GM18505 (cell line): ENCODE results near the gene KLHL22.
"Not testable (repeated sequence)": the region's sequence is repeated elsewhere in the genome, so short reads cannot be mapped to it uniquely, and the experiment has no call there.

Experiments
- ATAC-seq: cut with Tn5 transposase; IDR thresholded peaks from one replicate; pipeline ENCODE4 v1.9.1; 2021; ENCODE audit not compliant: unreplicated experiment
- POLR2A ChIP-seq: IDR thresholded peaks from 4 replicates; pipeline ENCODE4 v1.6.1; 2011; ENCODE audit warnings: borderline replicate concordance; ENCODE audit not compliant: insufficient read depth, insufficient read length; ENCODE audit errors: extremely low read depth

The KLHL22 gene

DNA sequence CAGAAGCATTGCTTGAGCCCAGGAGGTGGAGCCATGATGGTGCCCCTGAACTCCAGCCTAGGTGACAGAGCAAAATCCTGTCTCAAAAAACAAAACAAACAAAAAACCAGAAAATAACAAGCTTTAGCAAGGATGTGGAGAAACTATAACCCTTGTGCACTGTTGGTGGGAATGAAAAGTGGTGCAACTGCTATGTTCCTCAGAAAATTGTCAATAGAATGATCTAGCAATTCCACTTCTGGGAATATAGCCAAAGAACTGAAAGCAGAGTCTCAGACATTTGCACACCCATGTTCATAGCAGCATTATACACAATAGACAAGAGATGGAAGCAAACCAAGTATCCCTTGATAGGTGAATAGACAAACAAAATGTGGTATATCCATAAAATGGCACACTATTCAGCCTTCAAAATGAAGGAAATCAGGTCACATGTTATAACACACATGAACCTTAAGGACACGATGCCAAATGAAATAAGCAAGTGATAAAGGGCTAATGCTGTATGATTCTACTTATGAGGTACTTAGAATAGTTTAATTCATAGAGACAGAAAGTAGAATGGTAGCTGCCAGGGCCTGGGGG, 15.9 kb downstream of the KLHL22 start:
- TF ChIP-seq POLR2A = no peak
- no peak for ATAC-seq

DNA sequence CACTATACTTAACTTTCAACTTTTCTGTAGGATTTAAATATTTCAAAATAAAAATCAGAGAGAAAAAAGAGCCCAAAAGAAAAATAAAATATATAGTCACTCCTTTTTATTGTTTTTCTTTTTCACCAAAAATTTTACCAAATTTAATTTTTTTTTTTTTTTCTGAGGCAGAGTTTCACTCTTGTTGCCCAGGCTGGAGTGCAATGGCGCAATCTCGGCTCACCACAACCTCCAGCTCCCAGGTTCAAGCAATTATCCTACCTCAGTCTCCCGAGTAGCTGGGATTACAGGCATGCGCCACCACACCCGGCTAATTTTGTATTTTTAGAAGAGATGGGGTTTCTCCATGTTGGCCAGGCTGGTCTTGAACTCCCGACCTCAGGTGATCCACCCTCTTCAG, 17.5 kb downstream of the KLHL22 start:
- ATAC-seq = not testable (repeated sequence)

DNA sequence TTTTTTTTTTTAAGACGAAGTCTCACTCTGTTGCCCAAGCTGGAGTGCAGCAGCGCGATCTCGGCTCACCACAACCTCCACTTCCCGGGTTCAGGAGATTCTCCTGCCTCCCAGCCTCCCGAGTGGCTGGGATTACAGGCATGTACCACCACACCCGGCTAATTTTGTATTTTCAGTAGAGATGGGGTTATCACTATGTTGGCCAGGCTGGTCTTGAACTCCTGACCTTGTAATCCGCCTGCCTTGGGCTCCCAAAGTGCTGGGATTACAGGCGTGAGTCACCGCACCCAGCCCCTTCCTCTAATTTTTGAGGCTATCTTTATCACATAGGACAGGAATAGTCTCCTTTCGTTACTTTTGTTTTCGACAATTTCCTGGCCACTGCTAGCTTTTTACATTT, 20.0 kb downstream of the KLHL22 start:
- ATAC-seq = not testable (repeated sequence)

DNA sequence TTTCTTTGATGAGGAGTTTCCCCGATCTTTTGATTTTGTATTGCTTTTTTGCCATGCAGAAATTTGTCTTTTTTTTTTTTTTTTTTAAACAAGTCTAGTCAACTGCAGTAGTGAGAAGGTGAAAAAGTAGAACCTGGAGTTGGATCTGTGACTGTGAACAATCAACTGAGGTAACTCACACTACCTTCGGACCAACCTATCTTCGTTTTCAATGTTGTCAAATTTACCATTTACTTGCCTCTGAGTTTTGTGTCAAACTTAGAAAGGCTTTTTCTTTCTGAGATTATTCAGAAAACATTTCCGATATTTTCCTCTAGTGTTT, 20.5 kb downstream of the KLHL22 start:
- TF ChIP-seq POLR2A = no peak
- no peak for ATAC-seq

DNA sequence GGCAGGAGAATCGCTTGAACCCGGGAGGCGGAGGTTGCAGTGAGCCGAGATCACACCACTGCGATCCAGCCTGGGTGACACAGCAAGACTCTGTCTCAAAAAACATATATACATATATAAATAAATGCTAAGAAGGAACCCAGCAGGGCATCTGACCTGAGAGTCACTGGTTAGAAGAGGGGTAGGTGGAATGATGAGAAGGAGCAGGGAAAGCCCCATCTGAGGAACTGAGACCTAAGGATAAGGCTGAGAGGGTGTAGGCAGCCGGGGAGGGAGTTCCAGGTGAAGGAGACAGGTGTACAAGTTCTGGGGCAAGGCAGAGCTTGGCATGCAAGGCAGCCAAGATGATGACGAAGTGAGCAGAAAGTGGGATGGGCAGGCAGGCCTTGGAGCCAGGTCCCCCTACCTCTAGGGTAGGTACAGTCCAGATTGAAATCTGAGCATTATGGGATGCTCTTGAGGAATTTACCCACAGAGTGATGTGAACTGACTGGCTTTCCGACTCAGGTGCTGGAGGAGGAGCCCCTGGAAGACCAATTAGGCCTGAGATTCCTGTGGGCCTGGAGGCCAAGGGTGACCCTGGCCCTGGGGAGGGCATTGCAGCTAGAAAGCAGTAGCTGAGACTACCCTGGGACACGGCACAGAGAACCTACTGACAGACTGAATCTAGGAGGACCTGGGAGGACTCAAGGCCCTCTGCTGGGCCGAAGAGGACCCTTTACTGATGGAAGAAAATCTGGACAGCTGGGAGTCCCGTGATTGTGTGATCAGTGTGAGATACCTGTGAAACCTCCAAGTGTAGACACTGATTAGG, 22.8 kb downstream of the KLHL22 start:
- no peak for ATAC-seq
- no peak for TF ChIP-seq POLR2A

DNA sequence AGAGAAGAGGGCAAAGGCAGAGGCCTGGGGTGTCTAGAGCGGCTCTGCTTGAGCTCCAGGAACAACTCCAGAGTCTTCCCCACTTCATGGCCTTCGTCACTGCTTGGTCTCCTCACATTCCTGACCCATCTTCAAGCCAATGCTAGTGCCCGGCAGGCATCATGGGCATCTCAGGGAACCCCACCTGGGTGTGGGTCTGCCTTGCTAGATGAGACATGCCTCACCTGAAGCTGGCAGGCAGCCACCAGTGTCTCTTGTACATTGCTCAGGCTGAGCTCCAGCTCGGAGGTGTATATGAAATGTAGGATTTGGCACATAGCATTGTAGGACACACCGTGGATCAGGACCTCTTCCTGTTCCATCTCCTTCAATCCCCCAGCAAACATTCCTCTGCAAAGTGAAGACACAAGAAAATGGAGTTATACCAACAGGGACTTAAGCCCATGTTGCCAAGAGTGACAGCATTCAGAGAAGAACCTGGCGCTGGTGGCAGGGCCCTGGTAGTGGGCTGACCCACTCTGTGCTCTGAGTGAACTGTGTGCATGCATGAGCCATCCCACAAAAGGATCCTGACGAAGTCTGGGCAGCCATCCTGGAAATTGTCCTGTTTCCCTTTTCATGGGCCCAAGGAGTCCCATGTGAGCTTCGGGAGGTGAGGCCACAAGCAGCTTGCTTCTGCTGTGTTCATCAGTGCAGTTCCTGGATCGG, 24.3 kb downstream of the KLHL22 start:
- ATAC-seq = no peak
- no peak for TF ChIP-seq POLR2A

DNA sequence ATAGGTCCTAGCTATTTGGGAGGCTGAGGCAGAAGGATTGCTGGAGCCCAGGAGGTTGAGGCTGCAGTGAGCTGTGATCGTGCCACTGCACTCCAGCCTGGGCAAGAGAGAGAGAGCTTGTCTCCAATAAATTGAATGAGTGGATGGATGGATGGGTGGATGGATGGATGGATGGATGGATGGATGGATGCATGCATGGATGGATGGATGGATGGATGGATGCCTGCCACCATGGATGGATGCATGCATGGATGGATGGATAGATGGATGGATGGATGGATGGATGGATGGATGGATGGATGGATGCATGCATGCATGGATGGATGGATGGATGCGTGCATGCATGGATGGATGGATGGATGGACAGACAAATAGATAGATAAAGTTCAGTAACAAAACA, 25.1 kb downstream of the KLHL22 start:
- not testable (repeated sequence) for ATAC-seq

DNA sequence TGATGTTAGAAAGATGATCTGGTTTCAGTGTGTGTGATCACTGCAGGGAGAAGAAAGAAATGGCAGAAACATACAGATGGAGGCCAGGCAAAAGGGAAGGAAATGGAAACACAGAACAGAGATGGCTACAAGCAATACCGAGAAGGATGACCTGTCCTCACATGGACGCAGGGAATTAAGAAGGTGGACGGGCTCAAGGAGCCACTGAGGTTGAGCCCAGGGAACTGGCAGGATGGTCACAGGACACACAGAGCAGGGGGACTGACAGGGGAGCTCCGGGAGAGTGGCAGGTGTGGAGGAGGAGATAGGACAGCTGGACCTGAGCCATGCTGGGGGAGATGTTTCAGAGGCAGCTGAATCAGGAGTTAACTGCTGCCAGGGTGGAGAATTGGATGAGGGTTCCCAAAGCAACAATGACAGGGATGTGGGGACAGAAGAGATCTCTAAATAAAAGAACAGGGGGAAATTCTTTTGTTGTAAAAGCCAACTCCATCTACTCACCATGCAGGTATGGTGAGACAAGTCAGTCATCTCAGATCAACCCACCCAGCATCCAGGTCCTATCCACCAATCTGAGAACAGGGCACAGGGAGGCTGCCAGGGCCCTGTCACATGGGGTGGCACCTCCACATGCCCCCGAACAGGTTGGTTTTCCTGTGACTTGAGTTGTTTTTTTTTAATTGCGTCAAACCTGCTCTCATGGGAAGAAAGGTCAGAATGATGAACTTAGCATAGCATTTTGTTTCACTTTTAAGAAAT, 26.3 kb downstream of the KLHL22 start:
- ATAC-seq = no peak
- no peak for TF ChIP-seq POLR2A

DNA sequence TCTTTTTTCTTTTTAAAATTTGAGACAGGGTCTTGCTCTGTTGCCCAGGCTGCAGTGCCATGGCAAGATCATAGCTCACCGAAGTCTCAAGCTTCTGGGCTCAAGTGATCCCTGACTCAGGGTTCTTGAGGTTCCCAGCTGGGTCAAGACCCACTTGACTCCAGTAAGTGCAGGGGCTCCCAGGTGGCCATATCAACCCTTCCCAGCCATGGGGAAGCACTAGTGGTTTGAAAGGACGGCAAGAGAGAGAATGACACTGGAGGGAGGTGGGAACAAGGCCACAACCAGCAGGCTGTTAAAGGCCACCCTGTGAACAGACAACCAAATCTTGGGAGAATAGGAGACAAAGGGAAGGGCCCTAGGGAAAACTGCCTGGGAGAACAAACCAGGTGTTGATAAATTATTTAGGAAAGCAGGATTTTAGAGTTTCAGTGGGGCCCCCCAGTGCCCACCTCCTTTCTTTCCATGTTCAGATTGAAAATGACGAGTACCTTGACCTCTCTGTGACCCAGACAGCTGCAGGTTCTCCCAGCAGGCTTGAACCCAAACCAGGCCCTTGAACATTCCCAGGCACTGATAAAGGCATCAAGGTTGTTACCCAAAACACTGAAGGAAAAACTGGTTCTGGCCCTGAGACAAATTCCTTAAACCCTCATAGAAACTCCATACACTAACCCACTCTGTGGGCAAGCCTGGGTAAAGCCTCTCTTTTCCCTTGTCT, 28.8 kb downstream of the KLHL22 start:
- no peak for TF ChIP-seq POLR2A
- no peak for ATAC-seq

DNA sequence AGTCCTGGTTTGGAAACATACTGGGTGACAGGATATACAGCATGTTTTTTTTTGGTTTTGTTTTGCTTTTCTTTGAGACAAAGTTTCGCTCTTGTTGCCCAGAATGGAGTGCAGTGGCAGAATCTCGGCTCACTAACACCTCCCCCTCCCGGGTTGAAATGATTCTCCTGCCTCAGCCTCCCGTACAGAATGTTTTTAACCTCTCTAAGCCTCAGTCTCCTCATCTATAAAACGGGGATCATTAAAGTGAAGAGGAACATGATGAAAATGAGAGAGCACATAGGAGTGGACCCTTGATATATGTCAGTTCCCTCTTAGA, 29.9 kb downstream of the KLHL22 start:
- no peak for ATAC-seq
- TF ChIP-seq POLR2A = no peak

DNA sequence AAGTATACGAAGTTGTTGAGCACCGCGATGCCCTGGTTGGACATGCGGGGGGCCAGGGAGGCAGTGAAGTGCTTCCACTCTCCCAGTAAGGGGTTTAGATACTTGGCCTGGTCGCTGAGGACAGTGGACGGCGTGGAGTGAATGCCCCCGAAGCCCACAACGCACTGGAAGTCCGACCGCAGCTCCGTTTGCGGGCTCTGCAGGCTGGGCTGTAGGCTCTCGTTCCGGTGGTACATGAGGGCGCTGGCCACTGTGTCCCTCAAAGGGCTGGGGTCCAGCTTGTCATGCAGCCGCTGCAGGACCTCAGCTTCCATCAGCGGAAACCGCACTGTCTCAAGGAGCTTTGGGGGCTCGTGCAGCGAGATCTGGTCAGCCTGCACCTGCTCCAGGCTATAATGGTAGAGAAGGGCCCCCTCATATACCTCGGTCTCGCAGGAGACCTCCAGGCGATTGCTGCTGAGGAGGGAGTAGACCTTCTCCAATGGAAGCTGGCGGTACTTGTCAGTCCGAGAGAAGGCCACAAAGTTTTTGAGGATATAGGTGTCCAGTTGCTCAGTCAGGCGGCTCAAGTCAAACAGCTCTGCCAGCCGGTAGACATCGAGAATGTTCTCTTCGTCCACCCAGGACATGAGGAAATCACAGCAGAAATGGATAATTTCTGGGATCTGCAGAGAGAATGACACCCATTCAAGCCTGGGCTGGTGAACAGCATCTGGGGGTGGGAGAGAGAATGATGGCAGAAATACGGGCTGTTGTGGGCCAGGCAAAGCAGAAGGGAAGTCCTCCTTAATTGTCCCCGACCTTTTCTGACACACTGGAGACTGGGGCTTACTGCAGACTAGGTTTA, 30.5 kb downstream of the KLHL22 start:
- no peak for TF ChIP-seq POLR2A
- ATAC-seq = no peak

DNA sequence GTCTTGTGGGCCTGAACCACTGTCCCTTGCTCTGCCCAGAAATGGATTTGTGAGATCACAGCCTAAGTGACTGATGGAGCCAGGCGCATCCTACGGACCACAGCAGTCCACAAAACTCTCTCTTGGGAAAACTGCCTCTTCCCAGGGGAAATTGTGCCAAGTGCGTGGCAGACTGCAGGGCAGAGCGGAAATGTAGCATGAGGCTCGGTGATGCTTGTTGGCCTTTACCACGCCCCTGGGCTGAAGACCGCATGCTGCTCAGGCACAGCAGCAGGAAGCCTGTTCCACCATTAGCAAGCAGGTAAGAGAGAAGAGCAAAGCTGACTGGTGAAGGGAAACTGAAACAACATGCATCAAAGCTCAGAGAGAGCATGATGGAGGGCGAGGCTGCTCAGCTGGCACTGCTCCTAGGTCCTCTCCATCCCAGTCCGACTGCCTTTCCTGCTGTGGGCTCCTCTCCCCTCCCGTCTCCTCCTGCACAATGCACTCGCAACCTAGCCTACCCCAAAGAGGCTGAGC, 31.4 kb downstream of the KLHL22 start:
- ATAC-seq = no peak
- TF ChIP-seq POLR2A = no peak
